Fibroblast of peridontal ligament (primary cell): Measurements from ENCODE around the gene SHLD1.
"Not testable (repeated sequence)": the region's sequence is repeated elsewhere in the genome, so short reads cannot be mapped to it uniquely, and the experiment has no call there.

Source experiments
- DNase-seq: peaks from one replicate; pipeline ENCODE4 v3.0.0-alpha.2; 2010; ENCODE audit errors: extremely low read depth

Gene SHLD1

GRCh38 chr20:5749952-5750779, at the start of gene SHLD1:
Gene SHLD1 (plus strand): TSS chr20:5750401. CDS start chr20:5772866, 22,465 bp downstream.
- DNase-seq = peak; percentile 87

DNA sequence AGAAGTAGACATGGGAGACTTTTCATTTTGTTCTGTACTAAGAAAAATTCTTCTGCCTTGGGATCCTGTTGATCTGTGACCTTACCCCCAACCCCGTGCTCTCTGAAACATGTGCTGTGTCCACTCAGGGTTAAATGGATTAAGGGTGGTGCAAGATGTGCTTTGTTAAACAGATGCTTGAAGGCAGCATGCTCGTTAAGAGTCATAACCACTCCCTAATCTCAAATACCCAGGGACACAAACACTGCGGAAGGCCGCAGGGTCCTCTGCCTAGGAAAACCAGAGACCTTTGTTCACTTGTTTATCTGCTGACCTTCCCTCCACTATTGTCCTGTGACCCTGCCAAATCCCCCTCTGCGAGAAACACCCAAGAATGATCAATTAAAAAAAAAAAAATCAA, 47.9 kb upstream of the SHLD1 start:
- DNase-seq = not testable (repeated sequence)

DNA sequence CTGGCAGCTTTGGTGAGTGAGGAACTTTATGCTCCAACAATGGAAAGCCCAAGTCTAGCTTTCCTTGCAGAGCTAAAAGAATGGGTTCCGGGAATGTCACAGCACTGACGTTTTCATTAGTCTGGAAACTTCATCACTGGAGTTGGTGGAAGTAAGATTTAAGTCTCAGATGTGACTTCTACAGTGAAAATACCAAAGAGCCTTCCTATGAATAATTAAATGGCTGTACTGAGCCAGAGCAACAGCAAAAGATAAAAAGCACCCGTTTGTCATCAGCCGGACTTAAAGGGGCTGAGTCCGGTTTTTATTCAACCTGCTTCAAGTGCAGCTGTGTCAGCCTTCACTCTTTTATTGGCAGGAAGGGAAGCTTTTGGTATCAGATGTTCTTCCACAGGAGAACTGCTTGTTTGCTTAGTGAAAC, 46.5 kb upstream of the SHLD1 start:
- DNase-seq = no peak

GRCh38 chr20:5705827-5706226, 44.4 kb upstream of the SHLD1 start:
- no peak for DNase-seq

DNA sequence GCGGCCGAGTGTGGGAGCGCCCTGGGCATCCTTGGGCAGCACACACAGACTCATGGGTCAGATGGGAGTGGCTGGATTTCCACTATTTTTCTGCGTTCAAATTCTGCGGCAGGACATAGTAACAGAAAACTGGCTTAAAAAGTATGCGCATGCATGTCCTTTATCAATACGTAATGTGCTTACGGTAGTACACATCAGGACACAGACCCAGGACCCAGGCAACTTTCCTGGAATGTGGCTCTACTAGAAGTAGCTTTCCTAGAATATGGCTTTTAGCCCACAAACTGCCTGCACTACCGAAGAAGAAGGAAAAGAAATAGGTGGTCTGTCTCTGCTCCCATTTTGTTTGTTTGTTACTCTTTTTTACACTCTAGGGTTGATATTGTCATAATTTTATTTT, 43.4 kb upstream of the SHLD1 start:
- DNase-seq = no peak

GRCh38 chr20:5710551-5710950, 39.6 kb upstream of the SHLD1 start:
- no peak for DNase-seq

DNA sequence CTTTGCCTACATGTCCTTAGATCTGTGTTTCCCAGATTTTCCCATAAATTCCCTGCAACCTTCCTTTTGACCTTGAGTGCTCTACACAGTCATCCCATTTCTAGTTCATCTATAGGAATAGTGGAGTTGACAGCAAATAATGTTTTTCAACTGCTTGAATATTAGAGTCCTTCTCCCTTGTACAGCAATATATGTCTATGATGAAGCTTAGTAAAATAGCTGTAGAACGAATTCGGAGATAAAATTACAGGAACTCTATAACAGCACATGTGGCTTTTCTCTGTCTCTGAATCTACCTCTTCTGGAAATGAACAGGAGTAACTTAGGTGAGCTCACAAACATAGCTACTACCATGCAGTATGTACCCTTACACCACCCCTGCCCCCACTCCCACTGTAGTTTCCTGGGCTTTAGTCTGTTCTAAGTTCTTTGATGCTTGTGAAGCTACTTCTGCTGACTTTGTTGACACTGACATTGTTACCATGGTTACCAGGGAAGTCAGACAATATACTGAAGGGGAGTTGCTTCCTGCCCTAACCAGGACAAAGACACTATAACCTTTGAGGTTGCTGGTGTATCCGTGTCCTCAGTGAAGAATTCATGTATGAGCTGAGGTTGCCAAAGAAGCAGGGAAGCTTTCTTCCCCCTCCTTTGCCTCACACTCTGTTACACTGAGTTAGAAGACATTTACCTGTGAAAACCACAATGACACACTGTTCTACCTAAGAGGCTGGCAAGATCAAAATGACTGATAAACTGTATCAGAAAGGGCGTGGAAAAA, 35.8 kb upstream of the SHLD1 start:
- no peak for DNase-seq

DNA sequence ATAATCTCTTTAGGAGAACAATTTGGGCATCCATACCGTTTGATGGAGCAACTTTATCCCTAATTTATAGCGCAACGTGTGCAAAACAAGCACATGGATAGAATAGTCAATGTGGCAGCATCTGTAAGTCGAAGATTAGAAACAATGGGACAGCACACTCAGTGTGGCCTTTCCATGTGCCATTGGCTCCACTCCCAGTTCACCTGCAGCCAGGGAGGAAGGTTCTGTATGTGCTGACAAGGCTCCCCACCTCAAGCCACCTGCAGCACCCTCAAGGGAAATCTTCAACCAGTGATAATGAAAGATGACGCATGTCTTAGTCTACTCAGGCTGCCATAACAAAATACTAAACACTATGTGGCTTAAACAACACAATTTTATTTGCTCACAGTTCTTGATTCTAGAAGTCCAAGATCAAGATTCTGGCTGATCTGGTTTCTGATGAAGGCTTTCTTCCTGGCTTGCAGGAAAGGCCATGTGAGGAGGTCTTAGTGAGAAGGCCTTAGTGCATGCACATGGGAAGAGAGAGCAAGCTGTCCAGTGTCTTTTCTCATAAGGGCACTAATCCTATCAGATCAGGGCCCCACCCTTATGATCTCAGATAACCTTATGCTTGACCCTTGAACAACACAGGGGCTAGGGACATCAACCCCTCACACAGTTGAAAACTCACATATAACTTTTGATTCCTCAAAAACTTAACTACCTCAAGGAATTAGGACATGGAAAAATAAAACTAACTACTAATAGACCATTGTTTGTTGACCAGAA, 34.9 kb upstream of the SHLD1 start:
- no peak for DNase-seq

- no peak for DNase-seq
These were observed 33.2 kb upstream of the SHLD1 start for GRCh38 chr20:5716953-5717352.

- no peak for DNase-seq
These were observed 31.2 kb upstream of the SHLD1 start for GRCh38 chr20:5718896-5719595.

GRCh38 chr20:5719861-5720403, 30.3 kb upstream of the SHLD1 start:
- DNase-seq = no peak

GRCh38 chr20:5720696-5721095, 29.5 kb upstream of the SHLD1 start:
- no peak for DNase-seq

- not testable (repeated sequence) for DNase-seq
These were observed 28.8 kb upstream of the SHLD1 start for GRCh38 chr20:5721356-5721755.

DNA sequence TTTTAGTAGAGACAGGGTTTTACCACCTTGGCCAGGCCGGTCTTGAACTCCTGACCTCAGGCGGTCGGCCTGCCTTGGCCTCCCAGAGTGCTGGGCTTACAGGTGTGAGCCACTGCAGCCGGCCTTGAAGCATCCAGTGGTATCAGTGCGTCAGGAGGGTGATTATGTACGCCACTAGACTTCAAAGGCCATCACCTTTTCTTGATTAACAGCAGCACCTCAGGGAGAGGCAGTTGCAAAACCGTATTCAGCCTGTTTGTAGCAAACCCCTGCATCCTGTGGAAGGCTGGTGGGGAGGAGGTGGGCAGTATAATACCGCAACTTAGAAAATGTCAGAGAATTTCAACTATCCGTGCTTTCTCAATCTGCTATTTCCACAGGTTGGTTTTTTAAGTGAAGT, 27.3 kb upstream of the SHLD1 start:
- DNase-seq = no peak

- not testable (repeated sequence) for DNase-seq
These were observed 25.1 kb upstream of the SHLD1 start for GRCh38 chr20:5725183-5725463.

- no peak for DNase-seq
These were observed 23.1 kb upstream of the SHLD1 start for GRCh38 chr20:5727018-5727515.

- DNase-seq = peak; percentile 76
These were observed 20.9 kb upstream of the SHLD1 start for GRCh38 chr20:5729348-5729747.

GRCh38 chr20:5730131-5730530, 20.1 kb upstream of the SHLD1 start:
- DNase-seq = no peak

GRCh38 chr20:5731753-5732366, 18.3 kb upstream of the SHLD1 start:
- peak; percentile 8 for DNase-seq

DNA sequence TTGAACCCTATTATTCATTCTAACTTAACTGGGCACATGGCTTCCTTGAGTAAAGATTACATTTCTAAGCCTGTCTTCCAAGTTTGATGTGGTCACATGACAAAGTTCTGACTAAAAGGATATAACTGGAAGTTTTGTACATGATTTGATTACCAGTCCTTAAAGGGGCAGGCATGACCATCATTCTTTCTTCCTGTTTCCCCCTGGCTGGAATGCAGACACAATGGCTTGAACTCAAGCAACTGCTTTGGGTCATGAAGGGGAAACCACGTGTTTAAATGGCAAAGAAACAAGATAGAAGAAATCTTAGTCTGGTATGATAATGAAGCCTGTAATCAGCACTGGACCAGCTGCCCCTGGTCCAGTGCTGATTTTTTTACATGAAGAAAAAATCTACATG, 15.6 kb upstream of the SHLD1 start:
- DNase-seq = peak; percentile 39
